ENCODE measurements around the gene TBC1D3B. TPM values are rescaled to one million over a fixed set of nuclear protein-coding genes. Genes with fewer than 3 reads are reported as not detected.
"Not testable (repeated sequence)": the region's sequence is repeated elsewhere in the genome, so short reads cannot be mapped to it uniquely, and the experiment has no call there.

TBC1D3B gene
- total RNA-seq, 1 donor from 2014 or later, result 3.3 TPM

DNA sequence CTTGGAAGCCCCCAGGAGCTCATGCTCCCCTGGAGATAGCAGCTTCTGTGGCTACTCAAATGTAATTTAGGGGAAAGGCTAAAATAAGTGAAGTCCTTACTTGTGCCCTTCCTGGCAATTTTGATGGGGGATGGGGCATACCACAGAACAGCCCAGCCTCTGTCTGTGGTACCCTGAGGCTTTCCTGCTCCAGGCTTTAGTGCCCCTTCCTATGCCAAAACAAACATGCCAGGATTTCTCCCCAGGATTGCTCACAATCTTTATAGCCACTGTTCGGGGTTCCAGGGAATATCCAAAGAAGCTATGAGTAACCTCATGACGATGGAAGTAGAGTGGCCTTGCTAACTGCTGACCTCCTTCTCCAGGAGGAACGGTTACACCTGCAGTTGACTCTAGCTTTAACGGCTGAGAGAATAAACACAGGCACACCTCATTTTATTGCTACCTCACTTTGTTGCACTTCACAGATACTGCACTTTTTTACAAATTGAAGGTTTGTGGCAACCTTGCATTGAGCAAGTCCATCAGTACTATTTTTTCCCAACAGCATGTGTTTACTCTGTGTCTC lies 47.9 kb downstream of the TBC1D3B start:
- DNase-seq, result no peak

DNA sequence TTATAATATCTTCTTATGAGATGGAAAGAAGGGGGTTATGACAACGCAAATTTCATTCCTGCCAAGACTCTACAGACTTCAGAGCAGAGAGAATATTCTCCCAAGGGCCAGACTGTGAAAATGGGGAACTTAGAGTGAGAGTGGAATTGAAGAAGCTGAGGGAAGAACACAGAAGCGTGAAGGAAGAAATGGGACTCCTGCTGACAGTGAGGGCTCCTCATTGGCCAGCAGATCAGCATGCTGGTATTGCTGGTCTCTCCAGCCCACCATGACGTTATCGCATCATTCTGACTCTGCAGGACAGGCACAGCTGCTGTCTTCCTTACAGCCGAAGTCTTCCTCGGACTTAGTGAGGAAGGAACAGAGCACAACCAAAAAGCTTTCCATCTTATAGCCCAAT lies 48.5 kb downstream of the TBC1D3B start:
- DNase-seq, result no peak

DNA sequence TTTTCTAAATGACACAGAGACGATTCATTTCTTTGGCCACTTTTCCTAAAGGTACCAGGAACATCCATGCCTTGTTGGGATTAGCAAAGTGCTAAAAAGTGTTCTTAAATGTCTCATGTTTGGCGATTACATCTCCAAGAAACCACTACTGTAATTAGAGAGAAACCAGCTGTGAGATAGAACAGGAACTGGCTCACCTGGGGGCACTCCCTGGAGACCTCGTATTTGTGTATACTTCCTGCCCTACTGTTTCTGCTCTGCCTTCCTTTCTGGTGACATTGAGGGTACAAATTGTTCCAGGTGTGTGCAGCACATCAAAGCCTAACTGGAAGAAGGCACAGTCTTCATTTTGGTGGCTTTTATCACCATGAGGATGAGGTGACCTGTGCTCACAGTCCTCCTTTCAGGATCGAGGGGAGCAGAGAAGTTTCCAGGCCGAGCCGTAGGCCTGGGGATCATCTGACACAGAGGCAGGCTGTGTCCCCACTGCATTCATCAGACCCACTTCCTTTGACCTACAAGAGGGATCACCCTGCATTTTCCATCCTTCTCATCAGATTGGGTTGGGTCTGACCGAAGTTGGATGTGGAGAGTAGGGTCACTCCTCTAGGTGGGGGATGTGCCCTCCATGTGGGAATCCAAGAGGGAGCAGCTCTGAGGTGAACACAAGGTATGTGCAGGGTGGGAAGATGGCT lies 49.1 kb downstream of the TBC1D3B start:
- DNase-seq, result no peak

GRCh38 chr17:36124879-36125824 lies 51.3 kb downstream of the TBC1D3B start:
- DNase-seq, result no peak

DNA sequence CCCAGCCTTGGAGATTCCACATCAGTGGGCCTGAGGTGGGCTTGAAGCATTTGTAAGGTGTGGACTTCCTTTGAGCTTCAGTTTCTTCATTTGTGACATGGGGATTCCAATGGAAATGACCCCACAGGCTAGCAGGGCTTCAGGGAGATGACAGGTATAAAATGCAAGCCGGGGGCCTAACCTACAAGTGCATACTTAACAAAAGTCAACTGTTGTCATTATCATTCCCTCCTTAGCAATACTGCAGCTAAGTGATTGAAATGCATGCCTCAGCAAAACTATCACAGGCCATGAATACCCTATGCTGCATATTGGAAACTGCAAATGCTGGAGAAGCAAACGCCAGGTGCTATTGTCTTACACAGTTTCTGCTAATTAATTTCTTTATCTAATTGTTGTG lies 53.0 kb downstream of the TBC1D3B start:
- no peak for DNase-seq

DNA sequence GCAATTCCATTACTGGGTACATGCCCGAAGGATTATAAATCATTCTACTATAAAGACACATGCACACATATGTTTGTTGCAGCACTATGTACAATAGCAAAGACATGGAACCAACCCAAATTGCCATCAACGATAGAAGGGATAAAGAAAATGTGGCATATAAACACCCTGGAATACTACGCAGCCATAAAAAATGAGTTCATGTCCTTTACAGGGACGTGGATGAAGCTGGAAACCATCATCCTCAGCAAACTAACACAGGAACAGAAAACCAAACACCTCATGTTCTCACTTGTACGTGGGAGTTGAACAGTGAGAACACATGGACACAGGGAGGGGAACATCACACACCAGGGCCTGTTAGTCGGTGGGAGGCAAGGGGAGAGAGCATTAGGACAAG lies 55.3 kb downstream of the TBC1D3B start:
- DNase-seq, result not testable (repeated sequence)

DNA sequence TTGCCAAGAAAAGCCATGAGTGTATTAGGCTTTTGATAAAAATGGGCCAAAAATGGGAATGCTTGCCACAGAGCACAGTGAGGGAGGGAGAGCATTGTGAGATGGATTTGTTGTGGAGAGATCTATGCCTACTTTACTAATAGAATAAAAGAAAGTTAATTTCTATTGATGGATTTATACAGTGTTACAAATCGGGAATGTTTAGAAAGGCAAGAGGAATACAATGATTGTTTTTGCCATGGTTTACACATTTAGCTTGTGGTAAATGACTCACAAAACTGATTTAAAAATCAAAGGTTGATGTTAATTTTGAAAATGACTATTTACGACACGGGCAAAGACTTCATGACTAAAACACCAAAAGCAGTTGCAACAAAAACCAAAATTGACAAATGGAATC lies 56.2 kb downstream of the TBC1D3B start:
- no peak for DNase-seq

GRCh38 chr17:36118477-36119353 lies 57.7 kb downstream of the TBC1D3B start:
- no peak for DNase-seq

DNA sequence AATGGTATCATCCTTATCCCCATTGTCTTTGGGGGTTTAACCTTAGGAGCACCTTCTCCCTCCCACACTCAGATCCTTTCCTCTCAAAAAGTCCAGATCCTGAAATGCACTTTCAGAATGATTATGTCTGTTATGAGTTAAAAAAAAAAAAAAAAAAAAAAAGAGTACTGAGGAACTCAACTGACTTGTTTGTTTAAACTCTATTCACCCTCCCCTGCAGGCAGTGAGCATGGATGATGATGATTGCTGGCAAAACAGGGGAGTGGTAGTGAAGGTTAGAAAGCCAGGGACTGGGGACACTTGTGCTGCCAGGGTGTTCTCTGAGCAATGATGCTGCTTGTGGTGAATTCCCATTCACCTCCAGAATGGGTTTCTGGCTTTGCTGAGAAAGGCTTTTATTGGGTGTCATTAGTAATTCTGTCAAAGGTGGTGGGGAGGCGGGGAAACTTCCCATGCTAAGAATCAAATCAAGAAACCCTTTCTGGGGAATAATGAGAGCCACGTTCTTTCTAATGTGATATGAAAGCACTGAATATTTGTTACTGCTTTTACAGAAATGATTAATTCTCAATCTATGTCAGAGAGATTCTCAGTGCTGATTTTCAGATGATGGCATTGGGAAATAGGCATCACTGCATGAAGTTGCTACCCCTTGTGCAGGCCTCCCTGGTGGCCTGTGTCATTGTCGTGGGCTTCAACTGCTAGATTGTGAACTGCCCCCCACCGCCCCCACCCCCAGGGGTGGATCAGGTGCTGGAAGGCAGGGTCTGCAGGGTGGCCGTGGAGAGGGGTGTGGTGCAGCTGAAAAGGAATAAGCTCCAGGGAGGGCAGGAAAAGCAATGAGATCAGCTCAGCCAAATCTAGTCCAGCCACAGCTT lies 58.7 kb downstream of the TBC1D3B start:
- no peak for DNase-seq

Other genes with a start within 250 kb of the TBC1D3B start
- gene RDM1, start 245.9 kb downstream of the TBC1D3B start, total RNA-seq, result 1.6 TPM
- gene LYZL6, start 232.9 kb downstream of the TBC1D3B start, total RNA-seq, result not detected
- gene CCL16, start 195.1 kb downstream of the TBC1D3B start, total RNA-seq, result not detected
- 0.92 TPM for gene CCL14, start 189.9 kb downstream of the TBC1D3B start, total RNA-seq
- not detected for gene CCL15, start 175.1 kb downstream of the TBC1D3B start, total RNA-seq
- gene CCL23, start 158.7 kb downstream of the TBC1D3B start, total RNA-seq, result not detected
- not detected for gene CCL18, start 112.4 kb downstream of the TBC1D3B start, total RNA-seq
- 2.8 TPM for gene CCL3, start 86.5 kb downstream of the TBC1D3B start, total RNA-seq
- 2.7 TPM for gene CCL4, start 72.8 kb downstream of the TBC1D3B start, total RNA-seq
- 0.31 TPM for gene CCL3L1, start 20.1 kb upstream of the TBC1D3B start, total RNA-seq
- 3.7 TPM for gene CCL4L2, start 34.4 kb upstream of the TBC1D3B start, total RNA-seq
- gene TBC1D3I, start 87.9 kb upstream of the TBC1D3B start, total RNA-seq, result 0.41 TPM
- gene TBC1D3G, start 147.2 kb upstream of the TBC1D3B start, total RNA-seq, result 0.41 TPM
- gene TBC1D3H, start 211.8 kb upstream of the TBC1D3B start, total RNA-seq, result 2.8 TPM

All from tongue (tissue), 2 donors.